HS-5 (cell line): Measurements from ENCODE around the gene JDP2.

Source experiments
- DNase-seq: peaks from one replicate; pipeline ENCODE4 v3.0.0-alpha.2; 2012; ENCODE audit warnings: low read depth

JDP2 gene

DNA sequence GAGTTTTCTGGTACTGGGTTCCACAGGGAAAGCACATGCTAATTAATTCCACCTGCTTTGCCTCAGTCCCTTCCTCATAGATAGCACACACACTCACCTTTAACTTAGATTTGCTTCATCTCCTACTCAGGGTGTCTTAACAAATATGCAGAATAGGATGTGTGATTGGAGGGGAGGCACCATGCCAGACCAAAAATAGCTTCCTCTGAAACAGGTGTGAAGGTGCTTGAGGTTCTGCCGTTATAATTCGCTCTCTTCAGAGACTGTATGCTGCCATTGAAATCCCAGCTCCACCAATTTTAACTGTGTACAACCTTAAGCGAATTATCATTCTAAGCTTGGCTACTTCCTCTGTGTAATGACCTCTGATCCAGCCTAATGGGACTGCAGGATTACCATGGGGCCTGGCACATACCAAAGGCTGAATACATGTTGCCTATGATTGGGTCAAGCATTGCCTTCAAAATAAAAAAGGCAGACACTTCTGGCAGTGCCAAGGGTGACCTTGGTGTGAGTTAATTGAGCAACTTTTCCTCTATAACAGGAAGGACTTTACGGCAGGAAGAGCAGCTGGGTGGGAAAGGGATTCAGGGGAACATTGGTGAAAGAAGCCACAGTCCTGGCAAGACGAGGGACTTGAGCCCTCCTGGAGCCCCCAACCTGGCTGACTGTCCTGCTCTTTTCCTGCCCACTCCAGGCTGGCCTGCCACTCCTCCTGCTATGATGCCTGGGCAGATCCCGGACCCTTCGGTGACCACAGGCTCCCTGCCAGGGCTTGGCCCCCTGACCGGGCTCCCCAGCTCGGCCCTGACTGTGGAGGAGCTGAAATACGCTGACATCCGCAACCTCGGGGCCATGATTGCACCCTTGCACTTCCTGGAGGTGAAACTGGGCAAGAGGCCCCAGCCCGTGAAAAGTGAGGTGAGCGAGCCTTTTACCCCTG, 9.7 kb downstream of the JDP2 start:
- DNase-seq = no peak

- no peak for DNase-seq
Observed at GRCh38 chr14:75438486-75439080, 10.8 kb downstream of the JDP2 start.

- no peak for DNase-seq
Observed at GRCh38 chr14:75439989-75440388, 12.2 kb downstream of the JDP2 start.

DNA sequence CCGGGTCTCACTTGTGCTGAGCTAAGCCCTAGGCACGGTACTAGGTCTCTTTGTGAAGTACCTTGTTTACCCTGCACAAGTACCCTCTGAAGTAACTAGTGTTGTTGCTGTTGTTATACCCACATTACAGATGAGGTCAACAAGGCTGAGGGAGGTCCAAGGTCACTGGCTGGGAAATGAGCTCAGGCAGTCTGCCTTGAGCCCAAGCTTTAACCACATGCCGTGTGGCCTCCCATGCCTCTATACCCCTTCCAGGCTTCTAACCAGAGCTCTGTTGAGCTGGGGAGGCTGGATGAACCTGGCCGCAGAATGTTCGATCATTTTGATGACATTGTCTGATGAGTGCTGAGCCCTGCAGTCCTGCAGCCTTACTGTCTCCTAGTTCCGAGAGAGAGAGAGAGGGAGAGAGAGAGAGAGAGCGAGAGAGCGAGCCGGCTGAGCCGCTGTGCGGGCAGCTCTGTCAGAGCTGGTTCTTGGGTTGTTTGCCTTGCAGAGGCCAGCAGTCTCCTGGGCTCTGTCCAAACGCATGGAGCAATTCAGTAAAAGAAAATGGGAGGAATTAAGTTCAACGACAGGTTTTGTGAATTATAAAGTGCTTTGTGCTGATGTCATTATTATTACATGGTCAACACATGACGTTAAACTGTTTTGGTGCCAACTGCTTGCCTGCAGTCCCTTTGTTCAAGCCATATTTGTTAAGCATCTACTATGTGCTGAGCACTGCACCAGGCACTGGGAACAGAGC, 13.1 kb downstream of the JDP2 start:
- DNase-seq = no peak

DNA sequence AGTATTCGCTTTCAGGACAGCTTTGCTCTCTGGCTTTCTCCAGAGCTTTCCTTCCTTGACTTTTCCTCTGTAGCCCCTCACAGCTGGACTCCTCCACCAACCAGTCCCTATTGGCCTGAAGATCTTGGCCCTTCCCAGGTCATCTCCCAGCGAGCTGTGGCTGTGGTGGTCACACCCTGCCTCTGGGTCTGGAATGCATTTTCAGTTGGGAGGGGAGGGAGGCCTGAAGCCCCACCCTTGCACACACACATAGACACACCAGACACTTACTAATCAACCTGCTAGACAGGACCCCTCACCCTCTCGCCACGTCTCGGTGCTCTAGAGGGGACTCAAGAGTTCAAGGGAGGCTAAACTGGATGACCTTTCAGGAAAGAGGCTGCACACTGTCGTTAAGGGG, 13.9 kb downstream of the JDP2 start:
- DNase-seq = no peak

- no peak for DNase-seq
Observed at GRCh38 chr14:75442166-75442565, 14.3 kb downstream of the JDP2 start.

- DNase-seq = no peak
Observed at GRCh38 chr14:75442642-75443041, 14.8 kb downstream of the JDP2 start.

DNA sequence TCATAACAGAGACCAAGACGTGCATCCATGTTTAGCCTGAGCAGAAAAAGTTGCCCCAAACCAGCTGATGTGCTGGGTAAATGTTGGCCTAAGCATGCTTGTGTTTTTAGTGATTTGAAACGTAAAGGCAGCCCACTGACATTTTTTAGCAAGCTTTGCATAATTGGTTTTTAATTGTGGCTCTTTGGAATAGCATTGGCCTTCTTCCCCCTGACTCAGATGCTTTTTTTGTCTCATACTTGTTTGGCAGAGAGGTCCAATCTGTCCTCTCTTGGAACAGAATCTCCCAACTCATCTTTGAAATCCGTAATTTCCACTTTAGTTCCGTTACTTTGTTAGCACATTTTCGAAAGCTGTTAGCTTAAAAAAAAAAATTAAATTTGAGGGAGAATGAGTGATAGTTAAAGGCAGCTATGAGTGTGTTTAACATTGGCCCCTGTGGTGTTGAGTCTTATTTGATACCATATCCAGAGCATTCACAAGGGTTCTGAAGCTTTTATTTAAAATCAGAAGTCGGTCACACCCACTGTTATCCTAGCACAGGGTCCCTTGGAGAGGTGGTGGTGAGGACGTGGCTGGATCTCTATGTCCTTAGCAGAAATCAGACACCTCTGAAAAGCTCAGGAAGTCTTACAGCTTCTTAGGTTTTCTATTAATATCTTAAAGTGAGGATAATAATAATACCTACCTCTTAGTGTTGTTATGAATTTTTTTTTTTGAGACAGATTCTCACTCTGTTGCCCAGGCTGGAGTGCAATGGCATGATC, 15.6 kb downstream of the JDP2 start:
- no peak for DNase-seq

DNA sequence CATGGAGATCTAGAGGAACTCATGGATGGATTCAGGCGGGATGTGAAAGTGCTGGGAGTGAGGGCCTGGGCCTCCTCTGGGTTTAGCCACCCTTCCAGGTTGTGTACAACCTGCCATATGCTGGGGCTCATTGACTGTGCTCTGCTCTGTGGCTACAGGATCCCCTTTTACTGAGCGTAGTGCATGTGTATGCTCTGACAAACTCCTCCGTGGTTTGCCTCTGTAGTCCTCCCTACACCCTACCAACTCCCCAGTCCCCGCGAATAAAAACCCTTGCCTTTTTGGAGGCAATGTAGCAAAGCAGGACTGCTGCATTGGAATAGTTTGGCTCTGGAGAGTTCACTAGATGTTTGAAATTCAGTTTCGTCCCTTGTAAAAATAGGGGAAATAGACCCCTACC, 17.4 kb downstream of the JDP2 start:
- DNase-seq = no peak

DNA sequence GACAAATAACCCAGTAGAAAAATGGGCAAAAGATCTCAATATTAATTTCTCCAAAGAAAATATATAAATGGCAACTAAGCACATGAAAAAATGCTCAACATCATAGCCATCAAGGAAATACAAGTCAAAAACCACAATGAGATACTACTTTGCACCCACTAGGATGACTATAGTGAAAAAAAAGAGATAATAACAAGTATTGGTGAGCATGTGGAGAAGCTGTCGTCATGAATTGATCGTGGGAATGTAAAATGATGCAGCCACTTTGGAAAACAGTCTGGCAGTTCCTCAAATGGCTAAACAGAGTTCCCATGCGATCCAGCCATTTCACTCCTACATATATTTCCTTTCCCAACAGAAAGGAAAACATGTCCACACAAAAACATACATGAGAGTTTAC, 18.1 kb downstream of the JDP2 start:
- no peak for DNase-seq

DNA sequence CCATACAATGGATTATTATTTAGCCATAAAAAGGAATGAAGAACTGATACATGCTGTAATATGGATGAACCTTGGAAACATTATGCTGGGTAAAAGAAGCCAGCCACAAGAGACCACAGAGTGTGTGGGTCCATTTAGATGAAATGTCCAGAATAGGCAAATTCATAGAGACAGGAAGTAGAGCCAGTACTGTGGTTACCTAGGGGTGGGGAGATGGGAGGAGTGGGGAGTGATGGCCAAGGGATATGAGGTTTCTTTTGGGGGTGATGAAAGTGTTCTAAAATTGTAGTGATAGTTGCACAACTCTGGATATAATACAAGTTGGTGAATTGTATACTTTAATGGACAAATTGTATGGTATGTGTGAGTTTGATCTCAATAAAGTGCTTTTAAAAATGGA, 18.6 kb downstream of the JDP2 start:
- DNase-seq = no peak

- DNase-seq = no peak
Observed at GRCh38 chr14:75448209-75448608, 20.4 kb downstream of the JDP2 start.

DNA sequence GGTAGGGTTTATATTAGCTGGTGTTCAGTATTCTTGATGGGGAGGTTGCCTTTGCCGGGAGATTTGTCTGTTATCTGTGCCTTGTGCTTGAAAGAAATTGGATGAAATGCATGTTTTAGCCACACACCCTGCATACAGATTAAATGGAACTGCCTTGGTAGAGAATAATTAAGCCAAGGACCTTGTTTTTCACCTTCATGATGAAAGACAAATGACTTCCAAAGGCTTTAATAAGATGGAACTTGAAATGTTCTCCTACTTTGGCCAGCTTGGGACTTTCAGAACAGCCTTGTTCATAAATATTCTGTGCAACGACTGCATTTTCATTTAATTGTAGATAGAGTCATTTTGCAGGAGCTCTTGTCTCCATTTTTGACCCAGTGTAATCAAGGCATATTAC, 21.2 kb downstream of the JDP2 start:
- DNase-seq = no peak

DNA sequence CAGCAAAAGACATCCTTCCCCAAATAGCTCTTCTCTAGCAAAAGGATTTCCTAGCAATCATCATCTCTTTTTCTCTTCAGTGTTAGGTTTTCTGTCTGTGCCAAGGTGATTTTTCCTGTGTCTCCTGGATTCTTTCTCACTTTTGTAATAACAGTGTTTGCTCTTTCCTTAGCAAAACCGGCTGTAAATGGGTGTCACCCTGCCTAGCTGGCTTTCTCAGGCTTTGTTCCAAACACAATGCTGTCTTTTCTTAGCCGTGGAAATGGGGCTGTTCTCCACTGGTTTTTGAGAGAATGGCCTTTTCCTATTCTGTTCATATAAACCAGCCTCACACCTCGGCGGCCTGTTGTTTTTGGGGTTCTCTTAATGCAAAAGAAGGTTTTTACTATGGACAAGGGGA, 21.9 kb downstream of the JDP2 start:
- DNase-seq = no peak

GRCh38 chr14:75450381-75451276, 22.8 kb downstream of the JDP2 start:
- no peak for DNase-seq

DNA sequence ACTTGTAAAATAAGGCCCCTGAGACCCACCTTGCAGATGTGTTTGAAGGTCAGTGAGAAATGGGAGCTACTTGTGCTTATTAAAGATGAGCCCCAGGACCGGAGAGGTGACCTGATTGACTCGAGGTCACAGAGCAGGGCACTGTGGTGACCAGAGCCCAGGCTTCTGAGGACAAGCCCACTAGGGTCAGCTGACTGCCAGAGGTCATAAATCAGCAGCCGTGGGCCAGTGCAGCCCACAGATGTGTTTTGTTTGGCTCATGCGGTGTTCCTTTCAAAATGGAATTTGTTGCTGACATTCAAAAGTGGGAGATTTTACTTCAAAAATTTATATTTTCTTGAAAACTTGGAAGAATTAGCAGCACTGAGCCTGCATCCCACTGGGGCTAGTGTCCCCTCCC, 24.5 kb downstream of the JDP2 start:
- no peak for DNase-seq

GRCh38 chr14:75452900-75453816, 25.3 kb downstream of the JDP2 start:
- DNase-seq = peak; percentile 9

GRCh38 chr14:75453817-75454434, 26.1 kb downstream of the JDP2 start:
- no peak for DNase-seq

GRCh38 chr14:75454963-75455546, 27.2 kb downstream of the JDP2 start:
- DNase-seq = no peak
